B cell (primary cell): Measurements from ENCODE around the gene SH3BGR. TPM values are rescaled to one million over a fixed set of nuclear protein-coding genes. Genes with fewer than 3 reads are reported as not detected.

Source experiments
- ATAC-seq: fragments of 200-7000 bp; cut with Tn5 transposase; one replicate; pipeline ENCODE4 v1.10.0; 2021; ENCODE audit warnings: low read depth, mild to moderate bottlenecking, moderate number of reproducible peaks, moderate library complexity
- CTCF ChIA-PET: fragments of 350-600 bp; sonication (Branson Sonifier 250); formaldehyde crosslinking; loops from one replicate; lab custom pipeline; 2021; ENCODE audit warnings: antibody characterized with exemption, inconsistent platforms; lab: Charles Lee
- POLR2A ChIA-PET: fragments of 350-600 bp; sonication (Branson Sonifier 250); formaldehyde crosslinking; loops from one replicate; lab custom pipeline; 2021; ENCODE audit warnings: antibody characterized with exemption; lab: Charles Lee
- DNase-seq: peaks from one replicate; pipeline ENCODE4 v3.0.0; 2013
- H2AFZ ChIP-seq: 2 replicates; pipeline ENCODE4 v1.6.1; 2012; ENCODE audit warnings: mild to moderate bottlenecking, low read depth, low read length; ENCODE audit not compliant: insufficient read depth, poor library complexity, severe bottlenecking
- H3K27ac ChIP-seq, 2 donors: 1 replicate in 1 of 2; 2 replicates in 1 of 2; pipeline ENCODE4 v1.5.1; 2012 to 2013; ENCODE audit warnings: low read length in 2 of 2, mild to moderate bottlenecking in 2 of 2, moderate library complexity in 1 of 2
- H3K27me3 ChIP-seq, 4 experiments: fragments of 200-600 bp in 1 of 4; sonication (generic) in 1 of 4; replicated peaks in 1 of 4; 1 replicate in 2 of 4; 2 replicates in 2 of 4; pipeline versions ENCODE4 v1.6.1 to v1.7.0; 2013 to 2016; ENCODE audit warnings: low read length in 3 of 4, mild to moderate bottlenecking in 2 of 4, mixed read lengths in 1 of 4, moderate library complexity in 1 of 4; ENCODE audit not compliant: insufficient read depth in 4 of 4, control insufficient read depth in 3 of 4; ENCODE audit errors: control extremely low read depth in 1 of 4
- H3K36me3 ChIP-seq, 2 experiments: replicated peaks in 1 of 2; 1 replicate in 1 of 2; 2 replicates in 1 of 2; pipeline versions ENCODE4 v1.6.1 to v1.7.1; 2013; ENCODE audit warnings: low read length in 1 of 2; ENCODE audit not compliant: insufficient read depth in 2 of 2, control insufficient read depth in 1 of 2; ENCODE audit errors: control extremely low read depth in 1 of 2, extremely low read depth in 1 of 2
- H3K4me1 ChIP-seq, 2 donors: fragments of 200-600 bp in 1 of 2; sonication (generic) in 1 of 2; 1 replicate in 1 of 2; 2 replicates in 1 of 2; pipeline versions ENCODE4 v1.5.1 to v1.6.1; 2013 to 2017; ENCODE audit warnings: low read length in 2 of 2; ENCODE audit not compliant: control insufficient read depth in 2 of 2, insufficient read depth in 2 of 2
- H3K4me2 ChIP-seq: replicated peaks from 2 replicates; pipeline ENCODE3; 2012; ENCODE audit warnings: mild to moderate bottlenecking, low read depth, low read length; ENCODE audit not compliant: poor library complexity, severe bottlenecking
- H3K4me3 ChIP-seq, 5 experiments: fragments of 200-600 bp in 1 of 5; sonication (generic) in 1 of 5; 1 replicate in 3 of 5; 2 replicates in 2 of 5; pipeline versions ENCODE4 v1.5.1 to v1.7.0; 2011 to 2016; ENCODE audit warnings: low read length in 4 of 5, mild to moderate bottlenecking in 4 of 5, low read depth in 2 of 5, control low read depth in 1 of 5, moderate library complexity in 1 of 5; ENCODE audit not compliant: insufficient read depth in 1 of 5; ENCODE audit errors: control extremely low read depth in 1 of 5, extremely low read depth in 1 of 5
- H3K79me2 ChIP-seq: fragments of 200-600 bp; sonication (generic); one replicate; pipeline ENCODE4 v1.6.0; 2016; ENCODE audit warnings: low read length; ENCODE audit not compliant: control insufficient read depth, insufficient read depth
- H3K9ac ChIP-seq: fragments of 200-600 bp; sonication (generic); 2 replicates; pipeline ENCODE4 v1.6.1; 2017; ENCODE audit warnings: mild to moderate bottlenecking, low read length, moderate library complexity
- H3K9me3 ChIP-seq, 3 donors: one replicate each; pipeline versions ENCODE4 v1.6.1 to v1.7.1; 2013; ENCODE audit warnings: low read length in 2 of 3; ENCODE audit not compliant: control insufficient read depth in 2 of 3, insufficient read depth in 1 of 3; ENCODE audit errors: control extremely low read depth in 1 of 3
- H4K20me1 ChIP-seq: 2 replicates; pipeline ENCODE4 v1.6.0; 2012; ENCODE audit warnings: mild to moderate bottlenecking, low read length; ENCODE audit not compliant: insufficient read depth, control insufficient read depth, poor library complexity, severe bottlenecking
- H3K27ac Mint-ChIP-seq: one replicate; pipeline ENCODE4 v1.8.0; 2021; ENCODE audit warnings: mixed read lengths
- H3K27me3 Mint-ChIP-seq: one replicate; pipeline ENCODE4 v1.8.0; 2021; ENCODE audit warnings: mixed read lengths
- H3K4me1 Mint-ChIP-seq: one replicate; pipeline ENCODE4 v1.8.0; 2021; ENCODE audit warnings: mixed read lengths
- H3K4me3 Mint-ChIP-seq: one replicate; pipeline ENCODE4 v1.8.0; 2021; ENCODE audit warnings: mixed read lengths
- H3K9me3 Mint-ChIP-seq: one replicate; pipeline ENCODE4 v1.8.0; 2022; ENCODE audit warnings: mixed read lengths; ENCODE audit not compliant: insufficient read depth
- CTCF ChIP-seq: fragments of 200-600 bp; IDR thresholded peaks from one replicate; pipeline ENCODE4 v1.8.0; 2022; ENCODE audit warnings: antibody characterized with exemption, mild to moderate bottlenecking
- EZH2 ChIP-seq: IDR thresholded peaks from 2 replicates; pipeline ENCODE4 v1.6.1; 2012; ENCODE audit warnings: borderline replicate concordance, low read depth, mild to moderate bottlenecking, moderate library complexity, low read length; ENCODE audit not compliant: insufficient read depth, poor library complexity, severe bottlenecking
- WGBS: methylation state at CpG from one replicate; pipeline ENCODE4 v1.1.5; 2013; ENCODE audit warnings: missing lambda C conversion rate; ENCODE audit not compliant: insufficient coverage; 5-methylcytosine and 5-hydroxymethylcytosine counted together
- intact Hi-C: fragments of 100-400 bp; cut with micrococcal nuclease; formaldehyde crosslinking; loops from one replicate; pipeline ENCODE4 v1.10.0; 2022
- polyA plus RNA-seq: library from polyadenylated mRNA; depleted of rRNA; stranded (reverse); fragments of >200 nt; gene quantifications from 2 replicates; pipeline ENCODE4 v1.2.3, GENCODE V29; 2012
- total RNA-seq, 2 donors: library from RNA; stranded (reverse); fragments of 120-200 nt in 1 of 2; gene quantifications; 1 replicate in 1 of 2; 2 replicates in 1 of 2; pipeline versions ENCODE4 v1.2.3 to v1.2.4, GENCODE V29; 2013 to 2022

The SH3BGR gene
- total and polyA plus RNA-seq, 2 donors (not counting 1 experiment from before 2014, with no cell fraction given) = 0.21 to 1.7 TPM

GRCh38 chr21:39483917-39484316 is 32.1 kb downstream of the SH3BGR start:
- Mint-ChIP-seq H3K4me3 (no peak overlapping the region), H3K9me3 (no peaks in the 10 kb centered on the region), H3K27me3 (peaks cover 6% of the 10 kb centered on the region), H3K27ac (no peak overlapping the region), H3K4me1 (no peaks in the 10 kb centered on the region)
- Histone ChIP-seq H3K27me3 (no peaks in the 10 kb centered on the region), H3K4me1 (no peaks in the 10 kb centered on the region), H3K4me3 (no peak overlapping the region), H3K79me2 (no peaks in the 10 kb centered on the region), H3K27ac (no peak overlapping the region), H2AFZ (no peak overlapping the region), H3K36me3 (no peaks in the 10 kb centered on the region), H3K9me3 (no peaks in the 10 kb centered on the region), H3K4me2 (no peak overlapping the region), H3K9ac (no peak overlapping the region), H4K20me1 (no peaks in the 10 kb centered on the region)
- TF ChIP-seq CTCF (no peak), EZH2 (no peak)
- DNase-seq (no peak), ATAC-seq (no peak)
- ChIA-PET CTCF (no interaction called here), POLR2A (no interaction called here)
- WGBS = no CpG with 5 or more reads among the region's 1 CpG
- intact Hi-C loops = no loop called here

- Histone ChIP-seq H3K36me3 (no peaks in the 10 kb centered on the region), H3K9me3 (no peaks in the 10 kb centered on the region), H2AFZ (no peak overlapping the region), H3K27me3 (no peaks in the 10 kb centered on the region), H3K4me3 (no peak overlapping the region), H4K20me1 (no peaks in the 10 kb centered on the region), H3K27ac (no peak overlapping the region), H3K9ac (no peak overlapping the region), H3K79me2 (no peaks in the 10 kb centered on the region), H3K4me2 (no peak overlapping the region), H3K4me1 (no peaks in the 10 kb centered on the region)
- intact Hi-C loops = no loop called here
- WGBS = 96% methylated on average over 3 of the region's 6 CpGs
- H3K4me3 Mint-ChIP-seq = no peak overlapping the region
- ATAC-seq (no peak), DNase-seq (no peak)
- H3K4me1 Mint-ChIP-seq = no peaks in the 10 kb centered on the region
- TF ChIP-seq CTCF = no peak
- no peak for TF ChIP-seq EZH2
- H3K9me3 Mint-ChIP-seq = no peaks in the 10 kb centered on the region
- ChIA-PET POLR2A (no interaction called here), CTCF (interaction anchor here (0.5 kb wide), 1 partner anchor 49 kb away, joined by 4 read pairs; no protein-coding TSS in a partner anchor)
- no peak overlapping the region for H3K27ac Mint-ChIP-seq
- peaks cover 6% of the 10 kb centered on the region for H3K27me3 Mint-ChIP-seq
Observed at GRCh38 chr21:39484711-39485276, 33.0 kb downstream of the SH3BGR start.
